HepG2 (cell line): ENCODE results near the gene CDK18.

Experiments
- ZNF788 ChIP-seq: sonication (generic); formaldehyde crosslinking; IDR thresholded peaks from 2 replicates; pipeline ENCODE4 v1.5.0; 2020; ENCODE audit warnings: mild to moderate bottlenecking, missing genetic modification reagents, borderline replicate concordance
- TF ChIP-seq, protein P1 (sequence below): sonication (generic); formaldehyde crosslinking; IDR thresholded peaks from 2 replicates; pipeline ENCODE4 v1.8.1; 2022; ENCODE audit warnings: mild to moderate bottlenecking, missing genetic modification reagents

DNA sequence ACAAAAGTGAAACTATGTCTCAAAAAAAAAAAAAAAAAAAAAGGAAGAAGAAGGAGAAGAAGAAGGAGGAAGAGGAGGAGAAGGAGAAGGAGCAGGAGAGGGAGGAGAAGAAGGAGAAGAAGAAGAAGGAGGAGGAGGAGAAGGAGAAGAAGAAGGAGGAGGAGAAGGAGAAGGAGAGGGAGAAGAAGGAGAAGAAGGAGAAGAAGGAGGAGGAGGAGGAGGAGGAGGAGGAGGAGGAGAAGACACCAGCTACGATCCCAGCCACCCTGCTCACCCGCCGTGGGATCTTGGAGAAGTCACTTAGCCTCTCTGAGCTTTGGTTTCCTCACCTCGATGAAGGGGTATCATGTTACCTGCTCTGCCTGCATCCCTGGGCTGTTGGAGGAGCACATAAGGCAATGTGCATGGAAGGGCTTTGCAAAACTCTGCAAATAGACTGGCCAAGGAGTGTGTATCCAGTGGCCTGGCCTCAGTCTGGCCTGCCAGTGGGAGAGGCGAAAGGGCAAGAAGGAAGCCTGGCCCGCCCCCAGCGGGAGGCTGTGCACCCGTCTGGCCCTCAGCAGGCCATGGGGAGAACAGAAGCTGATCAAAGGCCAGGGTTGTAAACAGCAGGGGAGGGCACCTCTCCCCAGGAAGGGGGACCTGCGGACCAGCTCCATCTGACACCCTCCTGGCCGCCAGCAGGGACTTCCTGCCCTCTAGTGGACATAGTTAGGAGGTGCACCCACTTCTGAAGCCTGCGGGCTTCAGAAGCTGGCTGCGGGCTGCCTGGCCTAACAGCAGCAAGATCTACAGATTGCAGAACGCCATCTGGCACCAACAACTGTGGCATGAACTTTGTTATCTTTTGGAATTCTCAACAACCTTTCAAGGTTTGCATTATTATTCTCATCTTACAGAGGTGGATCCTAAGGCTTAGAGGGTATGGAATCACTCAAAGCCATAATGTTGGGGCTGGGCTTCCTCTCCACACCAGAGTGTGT lies 19.2 kb upstream of the CDK18 start:
- TF ChIP-seq ZNF788 (CRISPR knock-in tag) = peak; percentile 84; the same call in 1 of the 2 replicates
- TF ChIP-seq, protein P1, sequence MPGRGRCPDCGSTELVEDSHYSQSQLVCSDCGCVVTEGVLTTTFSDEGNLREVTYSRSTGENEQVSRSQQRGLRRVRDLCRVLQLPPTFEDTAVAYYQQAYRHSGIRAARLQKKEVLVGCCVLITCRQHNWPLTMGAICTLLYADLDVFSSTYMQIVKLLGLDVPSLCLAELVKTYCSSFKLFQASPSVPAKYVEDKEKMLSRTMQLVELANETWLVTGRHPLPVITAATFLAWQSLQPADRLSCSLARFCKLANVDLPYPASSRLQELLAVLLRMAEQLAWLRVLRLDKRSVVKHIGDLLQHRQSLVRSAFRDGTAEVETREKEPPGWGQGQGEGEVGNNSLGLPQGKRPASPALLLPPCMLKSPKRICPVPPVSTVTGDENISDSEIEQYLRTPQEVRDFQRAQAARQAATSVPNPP = no peak
